SK-N-SH (cell line): ENCODE results near the gene FLNA. TPM values are rescaled to one million over a fixed set of nuclear protein-coding genes. Genes with fewer than 3 reads are reported as not detected.

Experiments
- CTCF ChIA-PET: fragments of 300-600, 350-600 bp; formaldehyde crosslinking; extraction: SDS; loops from one replicate; lab custom pipeline; 2021; lab: Yijun Ruan, JAX
- POLR2A ChIA-PET: fragments of 350-600 bp; sonication (Branson Sonifier 250); formaldehyde crosslinking; extraction: SDS; loops from one replicate; lab custom pipeline; 2020; ENCODE audit warnings: antibody characterized with exemption, inconsistent platforms; lab: Yijun Ruan, JAX
- DNase-seq: peaks from one replicate; pipeline ENCODE4 v3.0.0; 2012
- H2AFZ ChIP-seq: fragments of 200-600 bp; sonication (generic); 2 replicates; pipeline ENCODE4 v1.8.1; 2016; ENCODE audit warnings: antibody characterized with exemption, mild to moderate bottlenecking, low read depth
- H3F3A ChIP-seq: fragments of 200-600 bp; sonication (generic); replicated peaks from 2 replicates; pipeline ENCODE3; 2016; ENCODE audit warnings: antibody characterized with exemption, mild to moderate bottlenecking; ENCODE audit not compliant: insufficient read depth
- H3K27ac ChIP-seq, 2 experiments: fragments of 200-500 bp in 1 of 2; fragments of 200-600 bp in 1 of 2; sonication (Bioruptor generic) in 1 of 2; sonication (generic), shearing (Covaris generic) in 1 of 2; 2 replicates each; pipeline versions ENCODE4 v1.5.1 to v1.6.1; 2014 to 2016; ENCODE audit warnings: low read depth in 2 of 2, inconsistent platforms in 1 of 2, low read length in 1 of 2, mild to moderate bottlenecking in 1 of 2, mixed read lengths in 1 of 2
- H3K27me3 ChIP-seq: fragments of 200-600 bp; sonication (generic), shearing (Covaris generic); 2 replicates; pipeline ENCODE4 v1.6.1; 2016; ENCODE audit warnings: mixed run types; ENCODE audit not compliant: insufficient read depth
- H3K36me3 ChIP-seq, 2 experiments: fragments of 200-500 bp in 1 of 2; fragments of 200-600 bp in 1 of 2; sonication (Bioruptor generic) in 1 of 2; sonication (generic) in 1 of 2; replicated peaks in 1 of 2; 2 replicates each; pipeline versions ENCODE3 to v1.5.1; 2014 to 2016; ENCODE audit warnings: low read length in 1 of 2, mild to moderate bottlenecking in 1 of 2; ENCODE audit not compliant: insufficient read depth in 2 of 2, control insufficient read depth in 1 of 2
- H3K4me1 ChIP-seq, 2 experiments: fragments of 200-500 bp in 1 of 2; fragments of 200-600 bp in 1 of 2; sonication (Bioruptor generic) in 1 of 2; sonication (generic), shearing (Covaris generic) in 1 of 2; 2 replicates each; pipeline versions ENCODE4 v1.5.1 to v1.6.1; 2014 to 2016; ENCODE audit warnings: low read depth in 1 of 2, low read length in 1 of 2, mixed run types in 1 of 2; ENCODE audit not compliant: insufficient read depth in 2 of 2, control insufficient read depth in 1 of 2
- H3K4me2 ChIP-seq: fragments of 200-600 bp; sonication (generic), shearing (Covaris generic); 2 replicates; pipeline ENCODE4 v1.6.1; 2017; ENCODE audit warnings: mixed run types
- H3K4me3 ChIP-seq, 2 experiments: fragments of 200-500 bp in 1 of 2; fragments of 200-600 bp in 1 of 2; sonication (Bioruptor generic) in 1 of 2; sonication (generic), shearing (Covaris generic) in 1 of 2; 2 replicates each; pipeline versions ENCODE4 v1.5.1 to v1.8.1; 2014 to 2016; ENCODE audit warnings: low read depth in 2 of 2, inconsistent platforms in 1 of 2, low read length in 1 of 2, mild to moderate bottlenecking in 1 of 2, mixed read lengths in 1 of 2, moderate library complexity in 1 of 2
- H3K79me2 ChIP-seq: fragments of 200-600 bp; sonication (generic); 2 replicates; pipeline ENCODE4 v1.8.1; 2017; ENCODE audit warnings: mild to moderate bottlenecking; ENCODE audit not compliant: insufficient read depth
- H3K9ac ChIP-seq: fragments of 200-600 bp; sonication (generic); 2 replicates; pipeline ENCODE4 v1.6.1; 2017; ENCODE audit warnings: mixed run types
- H3K9me2 ChIP-seq: fragments of 200-600 bp; sonication (generic); 2 replicates; pipeline ENCODE4 v1.6.1; 2017; ENCODE audit warnings: mixed run types
- H3K9me3 ChIP-seq: fragments of 200-600 bp; sonication (generic); 2 replicates; pipeline ENCODE4 v1.6.1; 2017; ENCODE audit warnings: mixed run types, mild to moderate bottlenecking, moderate library complexity
- H4K20me1 ChIP-seq: fragments of 200-600 bp; sonication (generic); 2 replicates; pipeline ENCODE4 v1.6.1; 2017; ENCODE audit warnings: mild to moderate bottlenecking, mixed run types; ENCODE audit not compliant: insufficient read depth
- CHD2 ChIP-seq: fragments of 150-350 bp; IDR thresholded peaks from 2 replicates; pipeline ENCODE4 v1.6.1; 2018; ENCODE audit warnings: low read length; ENCODE audit not compliant: partially characterized antibody
- ELF1 ChIP-seq: IDR thresholded peaks from 2 replicates; pipeline ENCODE4 v1.4.0; 2012
- EP300 ChIP-seq, 2 experiments: IDR thresholded peaks; 2 replicates each; pipeline versions ENCODE4 v1.4.0 to v1.6.1; 2012; ENCODE audit warnings: borderline replicate concordance in 1 of 2, low read depth in 1 of 2, low read length in 1 of 2
- FOSL2 ChIP-seq: IDR thresholded peaks from 2 replicates; pipeline ENCODE4 v1.4.0; 2012; ENCODE audit warnings: low read depth, mild to moderate bottlenecking, moderate library complexity, borderline replicate concordance
- FOXJ3 ChIP-seq: sonication (generic); formaldehyde crosslinking; IDR thresholded peaks from 2 replicates; pipeline ENCODE4 v1.5.1; 2020; ENCODE audit warnings: mild to moderate bottlenecking, missing genetic modification reagents
- FOXM1 ChIP-seq: IDR thresholded peaks from 2 replicates; pipeline ENCODE4 v1.4.0; 2012; ENCODE audit warnings: low read depth, mild to moderate bottlenecking
- GATA2 ChIP-seq: sonication (generic); formaldehyde crosslinking; IDR thresholded peaks from 2 replicates; pipeline ENCODE4 v1.5.0; 2020; ENCODE audit warnings: mild to moderate bottlenecking, missing genetic modification reagents
- IRF3 ChIP-seq: fragments of 150-350 bp; IDR thresholded peaks from 2 replicates; pipeline ENCODE4 v1.6.1; 2016; ENCODE audit warnings: mild to moderate bottlenecking, low read depth, low read length
- POLR2AphosphoS5 ChIP-seq: IDR thresholded peaks from 2 replicates; pipeline ENCODE4 v1.6.1; 2012; ENCODE audit warnings: low read depth, low read length
- TCF12 ChIP-seq: IDR thresholded peaks from 2 replicates; pipeline ENCODE4 v1.4.0; 2012
- TEAD4 ChIP-seq: IDR thresholded peaks from 2 replicates; pipeline ENCODE4 v1.4.0; 2012; ENCODE audit warnings: mild to moderate bottlenecking, borderline replicate concordance; ENCODE audit not compliant: insufficient read depth
- USF1 ChIP-seq: IDR thresholded peaks from 2 replicates; pipeline ENCODE4 v1.4.0; 2012; ENCODE audit warnings: low read depth, borderline replicate concordance
- WGBS: methylation state at CpG from one replicate; pipeline ENCODE4 v1.1.6; 2017; ENCODE audit warnings: low lambda C conversion rate; 5-methylcytosine and 5-hydroxymethylcytosine counted together
- polyA plus RNA-seq, 3 experiments: library from polyadenylated mRNA; depleted of rRNA; stranded (reverse); fragments of >200 nt; gene quantifications; 2 replicates each; pipeline ENCODE4 v1.2.3, GENCODE V29; 2012
- TF ChIP-seq, protein P1 (sequence below): IDR thresholded peaks from 2 replicates; pipeline ENCODE4; 2012
- TF ChIP-seq, protein P2 (sequence below): fragments of 150-350 bp; IDR thresholded peaks from 2 replicates; pipeline ENCODE4 v1.6.1; 2017; ENCODE audit warnings: antibody characterized with exemption, low read length, low read depth, borderline replicate concordance
- TF ChIP-seq, protein P3 (sequence below): IDR thresholded peaks from 2 replicates; pipeline ENCODE4 v1.6.1; 2012; ENCODE audit warnings: mild to moderate bottlenecking, low read depth, low read length, moderate library complexity
- TF ChIP-seq, protein P4 (sequence below): IDR thresholded peaks from 2 replicates; pipeline ENCODE4 v1.4.0; 2012; ENCODE audit warnings: low read depth

The FLNA gene
- polyA plus RNA-seq, 1 of the 3 experiments (the other 2 are of a cell fraction): 550 TPM

GRCh38 chrX:154307202-154307601 is 67.2 kb downstream of the FLNA start:
- CTCF ChIA-PET: interaction anchor here (1.5 to 3.1 kb wide), 2 partner anchors 10 to 172 kb away, joined by 6 to 22 read pairs; no protein-coding TSS in a partner anchor
- H3K27me3 ChIP-seq: peaks cover 43% of the 10 kb centered on the region
- no peak overlapping the region for H2AFZ ChIP-seq
- H3K9me3 ChIP-seq: no peaks in the 10 kb centered on the region
- H3K36me3 ChIP-seq: no peaks in the 10 kb centered on the region
- no peak overlapping the region for H3K9ac ChIP-seq
- peak; percentile 38 for DNase-seq
- no peak overlapping the region for H3K4me2 ChIP-seq
- peak overlapping the region in 1 of 2 experiments; percentile 43; a peak in 1 of 4 replicates for H3K27ac ChIP-seq
- H3K9me2 ChIP-seq: no peaks in the 10 kb centered on the region
- 24% methylated on average over 5 of the region's 6 CpGs for WGBS
- POLR2A ChIA-PET: no interaction called here
- no peaks in the 10 kb centered on the region for H3K79me2 ChIP-seq
- 0 out of 4 replicates have a peak, but pooled peaks of 1 of the 2 experiments have one; percentile 10 for TF ChIP-seq EP300 (IDR thresholded peaks at IDR 0.05; ENCODE audit: borderline replicate concordance in 1 of 2, low read depth in 1 of 2, low read length in 1 of 2)
- TF ChIP-seq, protein P1, sequence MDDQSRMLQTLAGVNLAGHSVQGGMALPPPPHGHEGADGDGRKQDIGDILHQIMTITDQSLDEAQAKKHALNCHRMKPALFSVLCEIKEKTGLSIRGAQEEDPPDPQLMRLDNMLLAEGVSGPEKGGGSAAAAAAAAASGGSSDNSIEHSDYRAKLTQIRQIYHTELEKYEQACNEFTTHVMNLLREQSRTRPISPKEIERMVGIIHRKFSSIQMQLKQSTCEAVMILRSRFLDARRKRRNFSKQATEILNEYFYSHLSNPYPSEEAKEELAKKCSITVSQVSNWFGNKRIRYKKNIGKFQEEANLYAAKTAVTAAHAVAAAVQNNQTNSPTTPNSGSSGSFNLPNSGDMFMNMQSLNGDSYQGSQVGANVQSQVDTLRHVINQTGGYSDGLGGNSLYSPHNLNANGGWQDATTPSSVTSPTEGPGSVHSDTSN: no peak
- H3F3A ChIP-seq: no peaks in the 10 kb centered on the region
- H4K20me1 ChIP-seq: no peaks in the 10 kb centered on the region
- H3K4me1 ChIP-seq: peaks cover 0 to 5% of the 10 kb centered on the region in 2 experiments; a peak in 1 of 4 replicates
- H3K4me3 ChIP-seq: no peak overlapping the region

DNA sequence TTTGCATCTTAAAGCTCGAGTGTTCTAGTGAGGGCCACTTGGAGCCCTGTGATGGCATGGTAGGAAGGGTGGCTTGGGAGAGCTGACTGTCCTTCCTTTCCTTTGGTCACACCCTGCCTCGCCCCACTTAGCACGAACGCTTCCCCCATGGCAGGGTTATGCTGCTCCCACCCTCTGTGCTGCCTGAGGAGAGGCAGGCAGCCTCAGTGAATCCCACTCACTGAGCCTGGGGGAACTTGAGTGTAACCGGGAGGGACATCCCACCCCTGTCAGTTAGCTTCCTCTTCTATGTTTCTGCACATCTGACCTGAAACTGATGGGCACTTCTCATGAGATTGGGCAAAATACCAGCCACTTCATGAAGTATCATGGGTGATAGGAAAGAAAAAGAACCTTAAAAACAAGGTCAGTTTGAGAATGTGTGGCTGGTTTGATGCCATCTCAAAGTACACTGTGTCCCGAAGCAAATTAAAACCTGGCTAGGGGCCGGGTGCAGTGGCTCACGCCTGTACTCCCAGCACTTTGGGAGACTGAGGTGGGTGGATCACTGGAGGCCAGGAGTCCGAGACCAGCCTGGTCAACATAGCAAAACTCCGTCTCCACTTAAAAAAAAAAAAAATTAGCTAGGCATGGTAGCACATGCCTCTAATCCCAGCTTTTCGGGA is 68.8 kb downstream of the FLNA start:
- H3K27ac ChIP-seq: no peak overlapping the region
- CTCF ChIA-PET: no interaction called here
- 51% methylated on average over 11 of the region's 11 CpGs for WGBS
- H3K36me3 ChIP-seq: no peaks in the 10 kb centered on the region
- no peaks in the 10 kb centered on the region for H3F3A ChIP-seq
- no peak overlapping the region for H3K4me3 ChIP-seq
- no peak for DNase-seq
- H3K9ac ChIP-seq: no peak overlapping the region
- no peak overlapping the region for H2AFZ ChIP-seq
- H3K27me3 ChIP-seq: peaks cover 32% of the 10 kb centered on the region
- no peaks in the 10 kb centered on the region for H4K20me1 ChIP-seq
- POLR2A ChIA-PET: no interaction called here
- peaks cover 0 to 5% of the 10 kb centered on the region in 2 experiments; a peak in 1 of 4 replicates for H3K4me1 ChIP-seq
- H3K9me2 ChIP-seq: no peaks in the 10 kb centered on the region
- H3K79me2 ChIP-seq: no peaks in the 10 kb centered on the region
- no peaks in the 10 kb centered on the region for H3K9me3 ChIP-seq
- no peak overlapping the region for H3K4me2 ChIP-seq
- TF ChIP-seq, protein P2, sequence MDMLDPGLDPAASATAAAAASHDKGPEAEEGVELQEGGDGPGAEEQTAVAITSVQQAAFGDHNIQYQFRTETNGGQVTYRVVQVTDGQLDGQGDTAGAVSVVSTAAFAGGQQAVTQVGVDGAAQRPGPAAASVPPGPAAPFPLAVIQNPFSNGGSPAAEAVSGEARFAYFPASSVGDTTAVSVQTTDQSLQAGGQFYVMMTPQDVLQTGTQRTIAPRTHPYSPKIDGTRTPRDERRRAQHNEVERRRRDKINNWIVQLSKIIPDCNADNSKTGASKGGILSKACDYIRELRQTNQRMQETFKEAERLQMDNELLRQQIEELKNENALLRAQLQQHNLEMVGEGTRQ: no peak
- TF ChIP-seq FOXJ3: no peak
- TF ChIP-seq, protein P1: no peak
- no peak for TF ChIP-seq GATA2
- no peak for TF ChIP-seq USF1
- TF ChIP-seq ELF1: no peak
- no peak for TF ChIP-seq TCF12
- TF ChIP-seq TEAD4: no peak
- TF ChIP-seq, protein P3, sequence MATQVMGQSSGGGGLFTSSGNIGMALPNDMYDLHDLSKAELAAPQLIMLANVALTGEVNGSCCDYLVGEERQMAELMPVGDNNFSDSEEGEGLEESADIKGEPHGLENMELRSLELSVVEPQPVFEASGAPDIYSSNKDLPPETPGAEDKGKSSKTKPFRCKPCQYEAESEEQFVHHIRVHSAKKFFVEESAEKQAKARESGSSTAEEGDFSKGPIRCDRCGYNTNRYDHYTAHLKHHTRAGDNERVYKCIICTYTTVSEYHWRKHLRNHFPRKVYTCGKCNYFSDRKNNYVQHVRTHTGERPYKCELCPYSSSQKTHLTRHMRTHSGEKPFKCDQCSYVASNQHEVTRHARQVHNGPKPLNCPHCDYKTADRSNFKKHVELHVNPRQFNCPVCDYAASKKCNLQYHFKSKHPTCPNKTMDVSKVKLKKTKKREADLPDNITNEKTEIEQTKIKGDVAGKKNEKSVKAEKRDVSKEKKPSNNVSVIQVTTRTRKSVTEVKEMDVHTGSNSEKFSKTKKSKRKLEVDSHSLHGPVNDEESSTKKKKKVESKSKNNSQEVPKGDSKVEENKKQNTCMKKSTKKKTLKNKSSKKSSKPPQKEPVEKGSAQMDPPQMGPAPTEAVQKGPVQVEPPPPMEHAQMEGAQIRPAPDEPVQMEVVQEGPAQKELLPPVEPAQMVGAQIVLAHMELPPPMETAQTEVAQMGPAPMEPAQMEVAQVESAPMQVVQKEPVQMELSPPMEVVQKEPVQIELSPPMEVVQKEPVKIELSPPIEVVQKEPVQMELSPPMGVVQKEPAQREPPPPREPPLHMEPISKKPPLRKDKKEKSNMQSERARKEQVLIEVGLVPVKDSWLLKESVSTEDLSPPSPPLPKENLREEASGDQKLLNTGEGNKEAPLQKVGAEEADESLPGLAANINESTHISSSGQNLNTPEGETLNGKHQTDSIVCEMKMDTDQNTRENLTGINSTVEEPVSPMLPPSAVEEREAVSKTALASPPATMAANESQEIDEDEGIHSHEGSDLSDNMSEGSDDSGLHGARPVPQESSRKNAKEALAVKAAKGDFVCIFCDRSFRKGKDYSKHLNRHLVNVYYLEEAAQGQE: no peak
- no peak for TF ChIP-seq FOSL2
- no peak for TF ChIP-seq FOXM1
- TF ChIP-seq, protein P4, sequence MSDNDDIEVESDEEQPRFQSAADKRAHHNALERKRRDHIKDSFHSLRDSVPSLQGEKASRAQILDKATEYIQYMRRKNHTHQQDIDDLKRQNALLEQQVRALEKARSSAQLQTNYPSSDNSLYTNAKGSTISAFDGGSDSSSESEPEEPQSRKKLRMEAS: no peak
- no peak for TF ChIP-seq POLR2AphosphoS5
- TF ChIP-seq CHD2: no peak
- no peak for TF ChIP-seq IRF3
